ENCODE measurements around the gene WDFY2. TPM values are rescaled to one million over a fixed set of nuclear protein-coding genes. Genes with fewer than 3 reads are reported as not detected.

WDFY2 gene
- total and polyA plus RNA-seq, 2 of the 13 experiments (the other 11 are each of a cell fraction or from before 2014, with no cell fraction given) = 22.6 to 27.0 TPM

DNA sequence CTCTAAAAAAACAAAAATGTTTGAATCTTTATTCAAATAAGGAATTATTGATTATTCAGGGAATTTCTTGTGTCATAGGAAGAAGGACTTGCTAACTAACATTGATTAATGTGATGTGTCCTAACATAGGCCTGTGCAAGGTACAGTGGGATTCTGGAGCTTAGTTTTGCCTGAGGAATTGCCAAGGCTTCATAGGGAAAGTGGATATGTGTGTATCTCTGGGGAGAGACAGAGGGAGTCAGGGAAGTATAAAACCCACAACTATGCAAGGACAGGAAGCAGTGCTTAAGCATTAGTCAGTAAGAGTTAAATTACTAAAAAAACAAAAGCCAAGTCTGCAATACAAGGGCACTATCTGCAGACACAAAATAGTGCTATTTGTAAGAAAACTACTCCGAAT lies 59.6 kb downstream of the WDFY2 start (continued):
- TF ChIP-seq, protein P1, sequence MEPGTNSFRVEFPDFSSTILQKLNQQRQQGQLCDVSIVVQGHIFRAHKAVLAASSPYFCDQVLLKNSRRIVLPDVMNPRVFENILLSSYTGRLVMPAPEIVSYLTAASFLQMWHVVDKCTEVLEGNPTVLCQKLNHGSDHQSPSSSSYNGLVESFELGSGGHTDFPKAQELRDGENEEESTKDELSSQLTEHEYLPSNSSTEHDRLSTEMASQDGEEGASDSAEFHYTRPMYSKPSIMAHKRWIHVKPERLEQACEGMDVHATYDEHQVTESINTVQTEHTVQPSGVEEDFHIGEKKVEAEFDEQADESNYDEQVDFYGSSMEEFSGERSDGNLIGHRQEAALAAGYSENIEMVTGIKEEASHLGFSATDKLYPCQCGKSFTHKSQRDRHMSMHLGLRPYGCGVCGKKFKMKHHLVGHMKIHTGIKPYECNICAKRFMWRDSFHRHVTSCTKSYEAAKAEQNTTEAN (CRISPR knock-in tag; conservative IDR thresholded peaks at IDR 0.05) = no peak
- TF ChIP-seq, protein P2, sequence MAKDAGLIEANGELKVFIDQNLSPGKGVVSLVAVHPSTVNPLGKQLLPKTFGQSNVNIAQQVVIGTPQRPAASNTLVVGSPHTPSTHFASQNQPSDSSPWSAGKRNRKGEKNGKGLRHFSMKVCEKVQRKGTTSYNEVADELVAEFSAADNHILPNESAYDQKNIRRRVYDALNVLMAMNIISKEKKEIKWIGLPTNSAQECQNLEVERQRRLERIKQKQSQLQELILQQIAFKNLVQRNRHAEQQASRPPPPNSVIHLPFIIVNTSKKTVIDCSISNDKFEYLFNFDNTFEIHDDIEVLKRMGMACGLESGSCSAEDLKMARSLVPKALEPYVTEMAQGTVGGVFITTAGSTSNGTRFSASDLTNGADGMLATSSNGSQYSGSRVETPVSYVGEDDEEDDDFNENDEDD (CRISPR knock-in tag; IDR thresholded peaks at IDR 0.05; ENCODE audit: borderline replicate concordance) = no peak
- TF ChIP-seq, protein P3, sequence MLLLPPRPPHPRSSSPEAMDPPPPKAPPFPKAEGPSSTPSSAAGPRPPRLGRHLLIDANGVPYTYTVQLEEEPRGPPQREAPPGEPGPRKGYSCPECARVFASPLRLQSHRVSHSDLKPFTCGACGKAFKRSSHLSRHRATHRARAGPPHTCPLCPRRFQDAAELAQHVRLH (CRISPR knock-in tag; IDR thresholded peaks at IDR 0.05; ENCODE audit: borderline replicate concordance, low read depth) = no peak
- 0 out of 2 replicates have a peak, but pooled peaks have one; percentile 4 for TF ChIP-seq ELF3 (CRISPR knock-in tag; IDR thresholded peaks at IDR 0.05)
- TF ChIP-seq SOX13 (IDR thresholded peaks at IDR 0.05) = no peak
- peak in 1 of 2 experiments; percentile 17; a peak in 1 of 4 replicates for TF ChIP-seq SOX13 (CRISPR knock-in tag; conservative IDR thresholded peaks at IDR 0.05 in 1 of 2, IDR thresholded peaks at IDR 0.05 in 1 of 2)
- TF ChIP-seq GATAD2A (CRISPR knock-in tag; IDR thresholded peaks at IDR 0.05) = no peak
- no peak for TF ChIP-seq ZNF3 (CRISPR knock-in tag; IDR thresholded peaks at IDR 0.05)
- TF ChIP-seq SIX1 (CRISPR knock-in tag; IDR thresholded peaks at IDR 0.05; ENCODE audit: borderline replicate concordance) = peak; percentile 40; the same call in 1 of the 2 replicates
- TF ChIP-seq ZNF124 (CRISPR knock-in tag; IDR thresholded peaks at IDR 0.05) = no peak
- TF ChIP-seq ZFX (CRISPR knock-in tag; IDR thresholded peaks at IDR 0.05; ENCODE audit: low read depth) = no peak
- no peak for TF ChIP-seq ZNF724P (CRISPR knock-in tag; IDR thresholded peaks at IDR 0.05; ENCODE audit: borderline replicate concordance)
- TF ChIP-seq ZNF496 (CRISPR knock-in tag; IDR thresholded peaks at IDR 0.05; ENCODE audit: insufficient replicate concordance) = no peak
- TF ChIP-seq KAT2B (IDR thresholded peaks at IDR 0.05; ENCODE audit: borderline replicate concordance, low read depth, low read length) = peak; percentile 69; the same call in 1 of the 2 replicates
- 0 out of 2 replicates have a peak, but pooled peaks have one; percentile 9 for TF ChIP-seq FOXA3 (CRISPR knock-in tag; IDR thresholded peaks at IDR 0.05)
- no peak for TF ChIP-seq ZNF883 (CRISPR knock-in tag; IDR thresholded peaks at IDR 0.05; ENCODE audit: not compliant biosample characterization)
- no peak for TF ChIP-seq ZNF136 (CRISPR knock-in tag; IDR thresholded peaks at IDR 0.05; ENCODE audit: low read depth)
- TF ChIP-seq ARID4A (CRISPR knock-in tag; IDR thresholded peaks at IDR 0.05; ENCODE audit: borderline replicate concordance) = no peak
- TF ChIP-seq BATF2 (CRISPR knock-in tag; IDR thresholded peaks at IDR 0.05) = no peak
- peak; percentile 33; the same call in 1 of the 2 replicates for TF ChIP-seq HMG20A (CRISPR knock-in tag; IDR thresholded peaks at IDR 0.05; ENCODE audit: borderline replicate concordance)
- TF ChIP-seq HNRNPK (IDR thresholded peaks at IDR 0.05; ENCODE audit: low read depth, low read length, poor library complexity, severe bottlenecking) = no peak
- no peak for TF ChIP-seq ZC3H13 (CRISPR knock-in tag; IDR thresholded peaks at IDR 0.05)

All from HepG2 (cell line).